ENCODE results near the gene TMEM248. TPM values are rescaled to one million over a fixed set of nuclear protein-coding genes. Genes with fewer than 3 reads are reported as not detected.
A peak's percentile ranks its signal among the peaks of the same experiment; 100 is the strongest.

Gene TMEM248
- total and polyA plus RNA-seq, 12 donors: 16.6 to 161 (median 108) TPM

GRCh38 chr7:66920256-66920655 lies 769 bp upstream of the TMEM248 start:
- intact Hi-C loops (cut with DNase I): no loop called here
- H3K27ac ChIP-seq: peak overlapping the region in 1 of 5 donors; percentile 80
- 79 to 90% (median 84%) methylated on average over 3 of the region's 3 CpGs for WGBS, 4 donors

DNA sequence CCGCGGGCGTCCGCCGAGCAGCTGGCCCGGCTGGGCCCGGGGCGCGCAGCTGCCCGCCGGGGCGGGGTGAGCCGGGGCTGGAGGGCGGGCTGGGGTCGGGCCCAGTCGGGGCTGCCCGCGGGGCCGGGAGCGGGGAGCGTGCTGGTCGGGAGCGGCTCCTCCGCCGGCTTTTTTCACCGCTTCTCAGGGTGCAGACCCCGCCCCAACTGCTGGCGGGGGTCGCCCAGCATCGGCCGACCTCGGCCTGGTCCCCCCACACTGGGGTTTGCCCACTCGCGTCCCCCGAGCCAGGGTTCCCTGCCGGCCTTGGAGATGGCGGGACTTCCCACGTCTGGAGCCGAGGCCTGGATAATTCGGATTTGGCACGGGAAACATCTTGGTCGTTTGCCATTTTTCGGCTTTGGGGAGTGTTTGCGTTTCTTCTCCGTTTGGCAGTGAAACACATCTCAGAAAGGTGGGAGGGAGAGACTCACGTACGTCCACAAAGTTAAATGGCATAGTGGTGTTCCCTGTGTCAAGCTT lies 432 bp downstream of the TMEM248 start:
- no peaks in the 10 kb centered on the region for H3K27me3 ChIP-seq
- peak overlapping the region; percentile 62 to 99 (median 80) for H3K4me3 ChIP-seq
- H3K4me1 ChIP-seq (replicated peaks in 1 of 2): peaks cover 13 to 38% of the 10 kb centered on the region in 2 donors
- DNase-seq: peak; percentile 48 to 78 (median 69)
- H3K9me3 ChIP-seq (replicated peaks in 1 of 3): no peaks in the 10 kb centered on the region
- peak overlapping the region in 4 of 5 donors; percentile 77 to 95 (median 80) for H3K27ac ChIP-seq
- intact Hi-C loops (cut with DNase I): no loop called here
- H3K36me3 ChIP-seq (replicated peaks in 1 of 2): no peaks in the 10 kb centered on the region
- TF ChIP-seq, protein P1, sequence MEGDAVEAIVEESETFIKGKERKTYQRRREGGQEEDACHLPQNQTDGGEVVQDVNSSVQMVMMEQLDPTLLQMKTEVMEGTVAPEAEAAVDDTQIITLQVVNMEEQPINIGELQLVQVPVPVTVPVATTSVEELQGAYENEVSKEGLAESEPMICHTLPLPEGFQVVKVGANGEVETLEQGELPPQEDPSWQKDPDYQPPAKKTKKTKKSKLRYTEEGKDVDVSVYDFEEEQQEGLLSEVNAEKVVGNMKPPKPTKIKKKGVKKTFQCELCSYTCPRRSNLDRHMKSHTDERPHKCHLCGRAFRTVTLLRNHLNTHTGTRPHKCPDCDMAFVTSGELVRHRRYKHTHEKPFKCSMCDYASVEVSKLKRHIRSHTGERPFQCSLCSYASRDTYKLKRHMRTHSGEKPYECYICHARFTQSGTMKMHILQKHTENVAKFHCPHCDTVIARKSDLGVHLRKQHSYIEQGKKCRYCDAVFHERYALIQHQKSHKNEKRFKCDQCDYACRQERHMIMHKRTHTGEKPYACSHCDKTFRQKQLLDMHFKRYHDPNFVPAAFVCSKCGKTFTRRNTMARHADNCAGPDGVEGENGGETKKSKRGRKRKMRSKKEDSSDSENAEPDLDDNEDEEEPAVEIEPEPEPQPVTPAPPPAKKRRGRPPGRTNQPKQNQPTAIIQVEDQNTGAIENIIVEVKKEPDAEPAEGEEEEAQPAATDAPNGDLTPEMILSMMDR (IDR thresholded peaks at IDR 0.05): no peak
- no peak for TF ChIP-seq POLR2A (IDR thresholded peaks at IDR 0.05)
- 0 to 1% (median 0%) methylated on average over 8 to 47 of the region's 47 CpGs for WGBS, 4 donors

More at GRCh38 chr7:66920256-66920655, 769 bp upstream of the TMEM248 start:
- Histone ChIP-seq H3K36me3 (replicated peaks in 1 of 2) (no peaks in the 10 kb centered on the region), H3K9me3 (replicated peaks in 1 of 3) (no peaks in the 10 kb centered on the region), H3K4me3 (peak overlapping the region in 2 of 4 donors; percentile 62 to 99), H3K4me1 (replicated peaks in 1 of 2) (peaks cover 13 to 26% of the 10 kb centered on the region in 2 donors), H3K27me3 (no peaks in the 10 kb centered on the region)
- TF ChIP-seq, protein P1 (IDR thresholded peaks at IDR 0.05): no peak
- TF ChIP-seq POLR2A (IDR thresholded peaks at IDR 0.05): no peak
- DNase-seq: no peak

- H3K4me3 ChIP-seq: peak overlapping the region; percentile 62 to 99 (median 80)
- intact Hi-C loops (cut with DNase I): no loop called here
- H3K9me3 ChIP-seq (replicated peaks in 1 of 3): no peaks in the 10 kb centered on the region
- no peaks in the 10 kb centered on the region for H3K36me3 ChIP-seq (replicated peaks in 1 of 2)
- peak overlapping the region in 4 of 5 donors; percentile 77 to 95 (median 80) for H3K27ac ChIP-seq
- peaks cover 17 to 43% of the 10 kb centered on the region in 2 donors for H3K4me1 ChIP-seq (replicated peaks in 1 of 2)
- peak in 2 of 7 donors; percentile 12 to 14 for DNase-seq
- no peaks in the 10 kb centered on the region for H3K27me3 ChIP-seq
- WGBS, 4 donors: 3 to 16% (median 8%) methylated on average over 12 to 15 of the region's 15 CpGs
- TF ChIP-seq, protein P1 (IDR thresholded peaks at IDR 0.05): no peak
- TF ChIP-seq POLR2A (IDR thresholded peaks at IDR 0.05): no peak
Observed at GRCh38 chr7:66921918-66922486, 977 bp downstream of the TMEM248 start.

- Histone ChIP-seq H3K36me3 (replicated peaks in 1 of 2) (no peaks in the 10 kb centered on the region), H3K4me3 (no peak overlapping the region), H3K4me1 (replicated peaks in 1 of 2) (peaks cover 38 to 70% of the 10 kb centered on the region in 2 donors), H3K9me3 (replicated peaks in 1 of 3) (no peaks in the 10 kb centered on the region), H3K27me3 (no peaks in the 10 kb centered on the region), H3K27ac (no peak overlapping the region)
- intact Hi-C loops (cut with DNase I): no loop called here
- TF ChIP-seq, protein P1 (IDR thresholded peaks at IDR 0.05): no peak
- no peak for TF ChIP-seq POLR2A (IDR thresholded peaks at IDR 0.05)
- 85 to 89% (median 87%) methylated on average over 3 of the region's 3 CpGs for WGBS, 4 donors
- no peak for DNase-seq
Observed at GRCh38 chr7:66925255-66925654, 4.2 kb downstream of the TMEM248 start.

All from adrenal gland (tissue), 12 donors.